Non-pigmented ciliary epithelial cell (primary cell): Measurements from ENCODE around the gene KRTAP19-1.
"Not testable (repeated sequence)": the region's sequence is repeated elsewhere in the genome, so short reads cannot be mapped to it uniquely, and the experiment has no call there.

Source experiments
- DNase-seq: peaks from one replicate; pipeline ENCODE4 v3.0.0-alpha.2; 2010; ENCODE audit warnings: low read depth

KRTAP19-1 gene

DNA sequence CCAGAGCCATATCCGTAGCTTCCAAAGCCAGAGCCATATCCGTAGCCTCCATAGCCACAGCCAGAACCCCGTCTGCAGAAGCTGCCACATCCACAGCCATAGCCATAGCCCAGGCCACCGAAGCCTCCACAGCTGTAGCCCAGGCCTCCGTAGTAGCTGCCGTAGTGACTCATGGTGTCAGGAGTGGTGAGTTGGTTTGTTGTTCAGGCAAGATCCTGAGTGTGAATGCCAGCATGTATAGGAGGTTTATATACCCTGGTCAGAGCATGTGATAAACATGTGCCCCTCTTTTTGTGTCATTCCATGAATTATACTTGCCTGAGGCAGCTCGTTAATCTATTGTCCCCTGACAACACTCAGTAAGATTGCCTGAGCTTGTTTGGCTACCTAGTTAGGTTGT lies at the start of gene KRTAP19-1:
KRTAP19-1 (minus strand) TSS at position 223 of the 400 bp plus-strand sequence; CDS start at position 173, 50 bp downstream.
- DNase-seq, result no peak

DNA sequence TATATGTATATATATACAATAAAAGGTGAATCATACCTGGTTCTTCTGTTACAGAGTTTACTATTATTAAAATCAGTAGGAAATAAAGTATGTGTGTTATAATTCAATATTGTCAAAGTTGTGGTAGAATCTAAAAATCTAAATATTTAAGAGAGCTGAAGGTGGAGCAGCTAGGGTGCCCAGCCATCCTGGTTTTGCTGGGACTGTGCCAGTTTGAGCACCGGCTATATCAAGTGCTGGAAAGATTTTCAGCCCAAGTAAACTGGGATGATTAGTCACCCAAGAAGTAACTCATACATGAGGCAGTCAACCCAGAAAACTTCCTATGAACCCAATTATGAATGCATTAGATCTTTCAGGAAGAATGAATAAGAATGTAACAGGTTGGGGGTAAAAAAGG lies 38.7 kb upstream of the KRTAP19-1 start:
- DNase-seq, result no peak

DNA sequence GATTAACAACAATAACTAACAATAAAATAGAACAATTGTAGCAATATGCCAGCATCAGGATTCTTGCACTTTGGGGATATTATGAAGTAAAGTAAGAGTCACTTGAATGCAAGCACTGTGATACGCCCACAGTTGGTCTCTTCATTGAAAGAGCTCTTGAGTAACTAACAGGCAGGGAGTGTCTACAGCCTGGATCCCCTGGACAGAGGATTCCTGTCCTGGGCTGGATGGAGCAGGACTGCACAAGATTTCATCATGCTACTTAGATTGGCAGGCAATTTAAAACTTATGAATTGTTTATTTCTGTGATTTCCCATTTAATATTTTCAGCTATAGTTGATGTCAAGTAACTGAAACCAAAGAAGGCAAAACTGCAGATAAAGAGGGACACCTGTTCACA lies 35.5 kb upstream of the KRTAP19-1 start:
- no peak for DNase-seq

DNA sequence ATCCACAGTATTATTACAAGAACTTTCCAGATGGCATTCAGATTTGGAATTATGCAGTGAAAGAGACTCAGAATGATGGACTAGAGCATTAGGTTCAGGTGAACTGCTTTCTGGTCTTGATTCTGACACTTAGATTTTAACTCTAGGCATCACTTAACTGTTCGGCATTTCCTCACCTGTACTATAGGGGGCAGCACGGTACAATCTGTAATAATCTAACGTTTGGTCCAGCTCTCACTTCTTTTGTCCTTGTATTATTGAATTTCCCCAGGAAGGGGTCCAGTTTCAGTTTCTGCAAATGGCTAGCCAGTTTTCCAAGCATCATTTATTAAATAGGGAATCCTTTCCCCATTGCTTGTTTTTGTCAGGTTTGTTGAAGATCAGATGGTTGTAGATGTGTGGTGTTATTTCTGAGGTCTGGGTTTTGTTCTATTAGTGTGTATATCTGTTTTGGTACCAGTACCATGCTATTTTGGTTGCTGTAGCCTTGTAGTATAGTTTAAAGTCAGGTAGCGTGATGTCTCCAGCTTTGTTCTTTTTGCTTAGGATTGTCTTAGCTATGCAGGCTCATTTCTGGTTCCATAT lies 25.5 kb upstream of the KRTAP19-1 start:
- DNase-seq, result not testable (repeated sequence)

DNA sequence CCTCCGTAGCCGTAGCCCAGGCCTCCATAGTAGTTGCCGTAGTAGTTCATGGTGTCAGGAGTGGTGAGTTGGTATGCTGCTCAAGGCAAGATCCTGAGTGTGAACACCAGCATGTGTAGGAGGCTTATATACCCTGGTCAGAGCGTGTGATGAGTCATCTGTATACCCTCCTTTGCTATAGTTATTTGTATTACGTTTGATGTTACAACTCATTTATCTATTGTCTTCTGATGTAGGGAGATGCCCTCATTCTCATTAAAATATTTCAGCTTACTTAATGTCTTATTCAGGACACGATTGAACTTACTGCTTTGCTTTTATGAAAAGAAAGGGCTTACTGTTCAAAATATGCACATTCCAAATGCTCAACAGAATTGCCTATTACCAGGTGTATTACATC lies 21.9 kb upstream of the KRTAP19-1 start, which contains the start of gene KRTAP19-5:
KRTAP19-5 (minus strand) TSS at position 101 of the 400 bp plus-strand sequence; CDS start at position 50, 51 bp downstream.
- no peak for DNase-seq

DNA sequence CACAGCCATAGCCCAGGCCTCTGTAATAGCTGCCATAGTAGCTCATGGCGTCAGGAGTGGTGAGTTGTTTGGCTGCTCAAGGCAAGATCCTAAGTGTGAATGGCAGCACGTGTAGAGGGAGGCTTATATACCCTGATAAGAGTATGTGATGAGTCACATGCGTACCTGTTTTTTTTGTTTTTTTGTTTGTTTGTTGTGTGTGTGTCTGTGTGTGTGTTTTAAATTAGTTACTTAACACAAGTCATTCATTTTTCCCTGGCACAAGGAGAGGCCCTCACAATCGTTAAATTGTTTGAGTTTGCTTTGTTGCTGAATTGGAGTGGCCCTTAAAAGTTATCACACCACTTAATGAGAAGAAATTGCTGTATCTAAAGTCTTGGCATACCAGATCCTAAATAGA lies 16.9 kb upstream of the KRTAP19-1 start, which contains the start of gene KRTAP19-4:
KRTAP19-4 (minus strand) TSS at position 101 of the 400 bp plus-strand sequence; CDS start at position 46, 55 bp downstream.
- no peak for DNase-seq

DNA sequence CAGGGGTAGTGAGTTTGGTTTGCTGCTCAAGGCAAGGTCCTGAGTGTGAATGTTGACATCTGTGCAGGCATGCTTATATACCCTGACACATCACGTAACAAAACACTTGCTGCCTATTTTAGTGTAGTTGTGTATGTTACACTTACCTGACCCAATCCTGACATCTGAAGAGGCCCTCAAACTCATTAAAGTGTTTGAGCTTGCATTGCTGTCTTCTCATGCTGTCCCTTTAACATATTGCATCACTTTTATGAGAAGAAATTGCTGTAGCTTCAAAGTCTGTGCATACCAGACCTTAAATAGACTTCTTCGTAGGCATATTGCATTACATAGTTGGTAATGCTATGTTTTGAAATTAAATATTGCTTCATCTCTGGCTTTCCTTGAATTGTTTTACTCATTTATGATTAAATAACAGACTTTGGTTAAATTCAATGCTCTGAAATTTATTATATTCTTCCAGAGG lies 11.8 kb upstream of the KRTAP19-1 start, which contains the start of gene KRTAP19-3:
KRTAP19-3 (minus strand) TSS at position 51 of the 466 bp plus-strand sequence. CDS start 56 bp downstream, outside the sequence.
- no peak for DNase-seq

DNA sequence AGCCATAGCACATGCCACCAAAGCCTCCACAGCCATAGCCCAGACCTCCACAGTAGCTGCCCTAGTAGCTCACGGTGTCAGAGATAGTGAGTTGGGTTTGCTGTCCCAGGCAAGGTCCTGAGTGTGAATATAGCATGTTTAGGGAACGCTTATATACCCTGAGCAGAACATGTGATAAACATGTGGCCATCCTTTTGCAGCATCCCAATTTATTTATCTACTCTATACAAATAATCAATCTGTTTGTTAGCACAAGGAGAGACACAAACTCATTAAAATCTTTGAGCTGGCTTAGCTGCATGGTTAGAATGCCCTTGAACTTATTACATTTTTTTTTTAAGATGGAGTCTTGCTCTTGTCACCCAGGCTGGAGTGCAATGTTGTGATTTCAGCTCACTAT lies 7.2 kb upstream of the KRTAP19-1 start, which contains the start of gene KRTAP19-2:
KRTAP19-2 (minus strand) TSS at position 101 of the 400 bp plus-strand sequence; CDS start at position 13, 88 bp downstream.
- no peak for DNase-seq

DNA sequence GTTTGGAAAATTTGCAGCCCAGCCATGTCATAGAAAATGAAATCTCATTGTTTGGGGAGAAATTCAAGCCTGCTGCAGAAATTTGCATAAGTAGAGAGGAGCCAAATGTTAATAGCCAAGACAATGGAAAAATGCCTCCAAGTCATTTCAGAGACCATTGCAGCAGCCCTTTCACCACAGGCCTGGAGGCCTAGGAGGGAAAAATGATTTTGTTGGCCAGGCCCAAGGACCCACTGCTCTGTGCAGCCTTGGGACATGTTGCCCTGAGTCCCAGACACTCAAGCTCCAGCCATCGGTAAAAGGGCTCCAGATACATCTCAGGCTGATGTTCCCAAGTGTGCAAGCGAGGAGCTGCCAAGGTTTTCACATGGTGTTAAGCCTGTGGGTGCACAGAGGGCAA lies 6.0 kb upstream of the KRTAP19-1 start:
- no peak for DNase-seq

DNA sequence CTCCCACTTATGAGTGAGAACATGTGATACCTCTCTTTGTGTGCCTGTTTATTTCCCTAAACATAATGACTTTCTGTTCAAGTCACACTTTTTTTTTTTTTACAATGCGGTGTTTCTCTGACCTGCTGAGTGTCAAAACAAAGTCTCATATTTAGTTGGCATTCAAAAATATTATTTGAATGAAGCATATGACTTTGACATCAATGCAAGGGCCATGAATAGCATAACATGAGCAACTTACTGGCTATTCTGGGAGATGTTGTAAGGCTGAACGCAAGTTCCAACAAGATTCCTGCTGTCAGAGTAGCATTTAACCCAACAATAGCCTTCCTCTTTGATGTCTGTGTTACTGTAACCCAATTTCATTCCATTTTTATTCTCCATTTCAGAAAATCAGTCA lies 2.0 kb upstream of the KRTAP19-1 start:
- DNase-seq, result no peak

DNA sequence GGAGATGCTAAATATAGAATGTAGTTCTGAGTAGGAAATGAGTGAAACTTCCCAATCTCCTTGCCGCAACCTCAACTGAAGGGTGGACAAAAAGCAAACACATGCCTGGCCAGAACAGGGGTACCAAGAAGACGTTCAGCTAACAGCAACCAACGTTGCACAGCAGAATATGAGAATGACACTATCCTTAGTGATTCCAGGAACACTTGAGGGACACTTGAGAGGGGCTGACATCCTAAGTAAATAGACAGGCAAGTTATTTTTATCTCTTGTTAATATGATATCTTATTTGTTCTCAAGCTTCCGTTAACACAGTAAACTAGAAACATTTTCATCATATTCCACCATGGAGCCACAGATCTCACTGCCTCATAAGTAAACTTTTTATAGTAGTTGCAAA lies 908 bp downstream of the KRTAP19-1 start:
- no peak for DNase-seq

DNA sequence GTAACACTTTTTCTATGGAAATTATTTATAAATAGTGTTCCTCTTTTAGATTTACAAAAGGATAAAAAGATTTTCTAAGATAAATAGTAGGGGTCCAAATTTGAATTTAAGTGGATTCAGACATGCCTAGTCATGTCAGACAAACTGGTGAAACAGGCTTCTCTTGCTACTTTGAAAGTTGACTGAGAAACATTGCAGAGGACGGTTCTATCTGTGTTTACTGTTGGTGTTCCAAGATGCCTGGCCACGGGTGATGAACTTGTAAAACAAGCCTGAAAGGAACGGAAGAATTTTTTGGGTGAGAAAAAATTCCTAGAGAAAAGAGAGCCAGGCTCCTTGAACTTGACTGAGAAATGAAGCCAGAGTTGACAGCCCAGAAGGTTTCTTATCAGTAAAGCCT lies 2.2 kb downstream of the KRTAP19-1 start:
- DNase-seq, result no peak

DNA sequence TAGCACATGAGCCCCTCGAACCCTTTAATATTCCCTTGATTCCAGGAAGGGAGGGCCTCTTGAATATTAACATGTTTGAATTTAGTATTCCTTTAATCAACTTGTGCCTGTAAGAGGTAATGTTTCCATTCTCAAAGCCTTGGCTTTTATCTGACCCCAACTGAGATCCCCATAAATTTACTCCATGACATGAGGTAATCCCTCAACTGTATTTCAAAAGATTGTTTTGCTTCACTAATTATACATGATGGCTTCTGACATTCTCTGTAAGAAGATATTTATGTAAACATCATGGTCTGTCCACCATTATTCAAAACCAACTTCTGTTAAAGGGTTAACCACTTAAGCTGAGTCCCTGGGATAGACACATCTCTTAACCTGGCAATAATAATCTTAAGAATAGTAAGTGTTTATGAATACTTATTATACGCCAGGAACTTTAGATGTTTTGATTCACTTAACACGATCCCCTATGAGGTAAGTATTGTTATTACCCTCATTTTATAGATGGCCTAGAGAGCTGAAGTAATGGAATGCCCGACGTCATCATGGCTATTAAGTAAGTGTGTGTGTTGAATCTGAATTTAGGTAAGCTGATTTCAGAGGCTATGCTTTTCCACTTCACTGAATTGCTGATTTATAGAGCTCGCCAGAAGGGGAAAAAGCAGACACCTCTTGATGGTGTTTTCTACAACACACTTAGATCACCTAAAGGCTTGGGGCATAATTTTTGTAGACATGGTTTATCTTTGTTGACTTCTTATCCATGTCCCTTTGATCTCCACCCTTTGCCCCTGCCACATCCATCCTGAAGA lies 11.1 kb downstream of the KRTAP19-1 start:
- no peak for DNase-seq

DNA sequence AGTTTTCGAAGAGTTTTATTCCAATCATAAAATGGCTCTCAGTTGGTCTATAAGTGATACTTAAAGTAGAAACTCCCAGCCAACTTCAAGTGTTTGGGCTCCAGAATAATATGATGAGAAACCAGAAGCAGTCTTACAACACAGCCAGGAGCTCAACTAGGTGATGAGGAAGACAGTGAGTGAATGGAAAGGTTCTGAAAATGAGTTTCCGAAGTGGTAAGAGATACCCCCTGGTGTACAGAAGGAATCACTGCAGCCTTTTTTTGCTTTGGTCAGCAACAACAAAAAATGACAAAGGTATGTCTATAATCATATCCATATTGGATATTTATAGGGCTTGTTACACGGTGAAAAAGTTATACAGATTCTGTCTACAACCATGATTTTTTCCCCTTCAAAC lies 16.5 kb downstream of the KRTAP19-1 start:
- DNase-seq, result no peak

DNA sequence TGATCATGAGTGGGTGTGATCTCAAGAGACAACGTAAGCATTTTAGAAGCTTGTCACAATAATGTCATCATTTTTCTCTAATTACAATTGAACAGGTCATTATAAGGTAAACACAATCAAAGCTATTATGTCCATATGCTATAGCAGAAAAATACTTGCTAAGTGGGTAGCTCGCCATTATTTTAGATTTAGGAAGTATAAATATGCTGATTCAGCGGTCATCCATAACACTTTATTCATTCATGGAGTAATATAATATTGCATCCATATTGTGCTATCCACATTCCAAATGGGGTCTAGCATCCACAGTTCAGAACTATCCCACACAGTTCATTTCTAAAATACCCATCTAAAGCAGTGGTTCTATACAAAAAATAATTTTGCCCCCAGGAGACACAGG lies 31.7 kb downstream of the KRTAP19-1 start:
- no peak for DNase-seq

DNA sequence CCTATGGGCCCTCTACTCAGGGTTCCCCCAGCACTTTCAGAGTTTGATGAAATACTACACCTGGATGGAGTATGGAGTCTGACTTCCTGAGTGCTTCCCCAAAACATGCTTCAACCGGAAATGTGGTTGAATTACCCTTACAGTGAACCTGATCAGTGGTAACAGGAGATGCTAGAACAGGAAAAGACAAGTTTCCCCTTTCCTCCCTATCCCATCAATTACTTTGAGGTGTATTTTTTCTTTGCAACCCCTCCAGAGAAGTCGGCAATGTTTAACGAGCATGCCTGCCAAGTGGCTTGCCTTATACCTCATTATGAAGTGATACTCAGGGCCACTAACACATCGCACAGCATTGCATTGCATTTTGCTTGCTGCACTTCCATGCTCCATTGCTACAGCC lies 33.1 kb downstream of the KRTAP19-1 start:
- DNase-seq, result no peak

DNA sequence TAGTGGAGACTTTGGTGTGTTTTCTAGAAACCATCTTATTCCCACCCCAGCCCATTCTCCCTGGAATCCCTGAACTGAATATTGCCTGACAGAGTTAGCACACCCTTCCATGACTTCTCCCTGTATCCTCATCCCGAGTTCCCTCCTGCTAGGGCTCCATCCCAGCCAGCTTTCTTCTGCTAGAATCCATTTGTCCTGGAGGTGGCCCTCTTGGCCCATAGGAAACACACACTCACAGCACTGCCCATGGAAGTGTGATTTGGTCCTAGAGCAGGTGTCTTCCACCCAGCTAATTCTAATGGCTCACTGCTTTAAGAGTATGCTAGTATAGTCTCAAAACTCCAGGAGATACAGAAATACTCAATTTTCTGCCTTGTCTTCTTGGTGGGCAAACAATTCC lies 36.0 kb downstream of the KRTAP19-1 start:
- DNase-seq, result no peak

DNA sequence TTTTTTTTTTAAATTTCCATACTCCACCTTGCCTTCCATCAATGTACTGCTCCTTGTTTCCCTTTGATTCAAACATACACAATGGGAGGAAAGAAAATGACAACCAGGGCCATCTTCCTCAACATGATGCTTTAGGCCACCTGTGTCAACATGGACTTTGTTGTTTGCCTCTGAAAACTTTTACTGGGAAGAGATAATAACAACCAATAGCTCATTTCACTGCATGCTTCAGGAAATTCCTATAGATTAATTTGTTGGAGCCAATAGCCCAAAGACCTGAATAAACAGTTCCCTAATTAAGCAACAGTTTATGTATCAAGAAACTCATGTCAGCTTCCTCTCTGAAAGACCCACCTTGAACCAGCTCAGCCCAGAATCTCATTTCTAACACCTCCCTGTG lies 36.9 kb downstream of the KRTAP19-1 start:
- DNase-seq, result no peak

DNA sequence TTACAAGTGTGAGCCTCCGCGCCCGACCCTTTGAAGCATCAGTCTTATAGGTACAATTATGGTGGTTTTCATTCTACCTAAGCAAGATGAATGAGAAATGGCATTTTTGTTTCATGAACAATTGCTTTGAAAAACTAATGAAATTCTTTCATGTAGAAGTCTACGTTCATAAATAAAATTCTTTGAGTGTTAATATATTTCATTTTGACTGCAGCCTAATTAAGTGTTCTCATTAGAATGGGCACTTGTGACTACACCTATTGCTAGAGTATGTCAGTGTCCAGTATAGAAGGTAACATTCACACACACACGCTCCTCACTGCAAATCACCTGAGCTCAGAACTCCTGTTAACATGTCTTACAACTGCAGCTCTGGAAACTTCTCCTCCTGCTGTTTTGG lies 40.2 kb downstream of the KRTAP19-1 start, which contains the start of gene KRTAP15-1:
KRTAP15-1 (plus strand) TSS at position 301 of the 400 bp plus-strand sequence; CDS start at position 354, 53 bp downstream.
- DNase-seq, result no peak

DNA sequence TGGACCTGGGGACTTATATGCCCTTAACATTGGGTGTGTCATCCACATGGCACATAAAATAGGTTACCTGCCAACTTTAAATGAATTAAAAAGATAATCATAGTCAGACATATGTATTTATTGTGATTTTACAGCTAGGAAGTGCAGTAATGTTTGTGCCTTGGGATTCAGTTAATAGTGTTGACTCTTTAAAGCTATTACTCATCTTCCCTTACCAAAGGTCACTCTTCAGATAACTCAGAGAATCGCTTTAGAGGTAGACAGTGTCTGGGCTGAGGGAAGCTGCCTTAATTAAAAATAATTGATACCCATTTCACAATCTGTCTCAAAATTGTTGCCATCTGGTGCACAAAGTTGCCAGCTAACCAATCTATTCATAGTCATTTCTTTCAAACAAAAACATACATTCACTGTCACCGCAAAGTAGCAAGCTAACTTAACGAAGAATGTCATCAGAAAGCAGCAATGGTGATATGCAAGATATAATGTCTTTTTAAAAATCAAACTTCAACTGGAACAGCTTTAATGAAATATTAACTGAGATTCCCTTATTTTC lies 43.1 kb downstream of the KRTAP19-1 start:
- no peak for DNase-seq

DNA sequence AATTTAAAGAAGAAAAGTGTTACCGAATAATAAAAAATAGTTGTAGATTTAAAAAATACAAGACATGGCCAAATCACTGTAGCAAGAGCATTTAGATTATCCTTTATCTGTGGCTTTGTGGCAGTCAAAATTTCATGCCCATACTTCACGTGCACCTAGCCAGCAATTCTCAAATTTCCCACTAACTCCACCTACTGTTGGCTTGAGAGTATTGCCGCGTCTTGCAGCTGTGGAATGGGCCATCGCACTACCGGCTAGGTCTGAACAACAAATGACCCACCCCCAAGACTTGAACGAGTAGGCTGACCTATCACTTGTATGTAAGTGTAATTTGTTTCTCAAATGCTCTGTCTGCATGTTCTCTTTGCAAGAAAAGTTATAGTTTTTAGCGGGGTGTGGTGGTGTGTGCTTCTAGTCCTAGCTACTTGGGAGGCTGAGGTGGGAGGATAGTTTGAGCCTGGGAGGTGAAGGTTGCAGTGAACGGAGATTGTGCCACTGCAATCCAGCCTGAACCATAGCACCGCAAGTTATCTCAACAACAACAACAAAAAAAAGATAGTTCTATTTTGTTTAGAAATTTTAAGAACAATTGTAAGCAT lies 46.0 kb downstream of the KRTAP19-1 start:
- DNase-seq, result no peak

DNA sequence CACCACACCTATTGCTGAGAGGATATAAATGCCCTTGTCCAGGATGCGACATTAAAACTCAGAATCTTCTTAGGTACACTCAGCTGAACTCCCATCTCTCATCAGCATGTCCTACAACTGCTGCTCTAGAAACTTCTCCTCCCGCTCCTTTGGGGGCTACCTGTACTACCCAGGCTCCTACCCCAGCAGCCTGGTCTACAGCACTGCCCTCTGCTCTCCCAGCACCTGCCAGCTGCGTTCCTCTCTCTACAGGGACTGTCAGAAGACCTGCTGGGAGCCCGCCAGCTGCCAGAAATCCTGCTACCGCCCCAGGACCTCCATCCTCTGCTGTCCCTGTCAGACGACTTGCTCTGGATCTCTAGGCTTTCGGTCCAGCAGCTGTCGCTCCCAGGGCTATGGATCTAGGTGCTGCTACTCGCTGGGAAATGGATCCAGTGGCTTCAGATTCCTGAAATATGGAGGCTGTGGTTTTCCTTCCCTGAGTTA lies 50.0 kb downstream of the KRTAP19-1 start, which contains the start of gene KRTAP13-4:
KRTAP13-4 (plus strand) TSS at position 51 of the 486 bp plus-strand sequence; CDS start at position 107, 56 bp downstream.
- no peak for DNase-seq
